GM21723 (cell line): ENCODE data around the gene RALGAPA2.

Source experiments
- ATAC-seq: cut with Tn5 transposase; IDR thresholded peaks from one replicate; pipeline ENCODE4 v1.9.1; 2021; ENCODE audit warnings: mild to moderate bottlenecking, moderate library complexity; ENCODE audit not compliant: unreplicated experiment

The RALGAPA2 gene

GRCh38 chr20:20729563-20729962 is 17.1 kb upstream of the RALGAPA2 start:
- ATAC-seq: no peak

- ATAC-seq: no peak
Measured at GRCh38 chr20:20721489-20721888, 9.0 kb upstream of the RALGAPA2 start.

- ATAC-seq: no peak
Measured at GRCh38 chr20:20720158-20720557, 7.7 kb upstream of the RALGAPA2 start.

- no peak for ATAC-seq
Measured at GRCh38 chr20:20719411-20719810, 7.0 kb upstream of the RALGAPA2 start.

GRCh38 chr20:20713244-20713765 is 861 bp upstream of the RALGAPA2 start:
- ATAC-seq: no peak

GRCh38 chr20:20712004-20712473 is 405 bp downstream of the RALGAPA2 start:
- ATAC-seq: peak; percentile 4

- no peak for ATAC-seq
Measured at GRCh38 chr20:20711413-20711812, 1.0 kb downstream of the RALGAPA2 start.

GRCh38 chr20:20710443-20711315 is 1.8 kb downstream of the RALGAPA2 start:
- peak; percentile 29 for ATAC-seq

GRCh38 chr20:20709887-20710286 is 2.6 kb downstream of the RALGAPA2 start:
- no peak for ATAC-seq

GRCh38 chr20:20706285-20706684 is 6.2 kb downstream of the RALGAPA2 start:
- no peak for ATAC-seq

- no peak for ATAC-seq
Measured at GRCh38 chr20:20702330-20703245, 9.9 kb downstream of the RALGAPA2 start.

- ATAC-seq: no peak
Measured at GRCh38 chr20:20699917-20700316, 12.5 kb downstream of the RALGAPA2 start.

GRCh38 chr20:20699144-20699543 is 13.3 kb downstream of the RALGAPA2 start:
- no peak for ATAC-seq

- no peak for ATAC-seq
Measured at GRCh38 chr20:20697325-20697845, 15.1 kb downstream of the RALGAPA2 start.

- ATAC-seq: no peak
Measured at GRCh38 chr20:20695250-20695816, 17.1 kb downstream of the RALGAPA2 start.

- no peak for ATAC-seq
Measured at GRCh38 chr20:20694591-20694990, 17.9 kb downstream of the RALGAPA2 start.

- no peak for ATAC-seq
Measured at GRCh38 chr20:20692587-20692986, 19.9 kb downstream of the RALGAPA2 start.

- peak; percentile 35 for ATAC-seq
Measured at GRCh38 chr20:20691477-20692235, 20.8 kb downstream of the RALGAPA2 start.

GRCh38 chr20:20690676-20691476 is 21.6 kb downstream of the RALGAPA2 start:
- ATAC-seq: peak; percentile 78
